HG02571 (cell line): Measurements from ENCODE around the gene TMEM62.

Experiments
- ATAC-seq: cut with Tn5 transposase; IDR thresholded peaks from one replicate; pipeline ENCODE4 v1.9.1; 2021; ENCODE audit warnings: mild to moderate bottlenecking, moderate library complexity; ENCODE audit not compliant: unreplicated experiment

Gene TMEM62

GRCh38 chr15:43226436-43227305 is 93.3 kb downstream of the TMEM62 start:
- ATAC-seq, result no peak

DNA sequence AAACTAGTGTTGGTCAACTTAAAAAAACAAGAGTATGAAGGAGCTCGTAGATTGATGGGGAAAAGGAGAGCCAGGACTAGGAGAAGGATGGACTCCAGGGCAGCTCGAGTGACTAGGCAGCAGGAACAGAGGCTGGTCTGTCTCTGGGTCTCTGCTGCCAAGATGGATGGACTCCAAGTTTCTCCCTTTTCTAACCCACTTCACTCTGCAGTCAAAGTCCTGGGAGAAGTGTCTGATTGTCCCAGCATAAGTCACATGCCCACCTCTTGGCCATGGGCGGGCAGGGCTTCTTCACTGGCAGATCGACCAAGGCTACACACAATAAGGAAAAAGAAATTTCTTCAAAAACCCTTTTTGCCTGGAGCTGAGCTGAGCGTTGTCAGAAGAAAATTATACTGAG is 96.6 kb downstream of the TMEM62 start:
- no peak for ATAC-seq

DNA sequence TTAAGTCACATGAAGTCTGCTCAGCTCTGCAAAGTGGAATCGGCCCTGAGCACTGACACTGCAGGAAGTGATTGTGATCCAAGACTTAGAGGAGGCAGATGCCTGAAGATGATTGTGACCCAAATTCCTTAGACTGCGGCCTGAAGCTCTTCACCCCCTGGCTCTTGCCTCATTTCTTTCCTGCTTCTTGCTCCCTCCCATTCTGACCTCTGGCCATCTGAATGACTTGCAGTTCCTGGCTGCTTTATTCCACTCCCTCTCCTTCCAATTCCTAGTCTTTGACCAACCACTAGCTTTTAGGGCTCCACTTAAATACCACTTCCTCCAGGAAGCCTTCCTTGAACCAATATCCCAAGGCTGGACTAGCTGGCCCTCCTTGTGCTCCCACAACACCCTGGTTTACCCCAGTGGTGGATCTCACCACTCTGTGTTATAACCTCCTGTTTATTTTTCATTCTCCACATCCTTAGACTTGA is 97.3 kb downstream of the TMEM62 start:
- ATAC-seq, result no peak

DNA sequence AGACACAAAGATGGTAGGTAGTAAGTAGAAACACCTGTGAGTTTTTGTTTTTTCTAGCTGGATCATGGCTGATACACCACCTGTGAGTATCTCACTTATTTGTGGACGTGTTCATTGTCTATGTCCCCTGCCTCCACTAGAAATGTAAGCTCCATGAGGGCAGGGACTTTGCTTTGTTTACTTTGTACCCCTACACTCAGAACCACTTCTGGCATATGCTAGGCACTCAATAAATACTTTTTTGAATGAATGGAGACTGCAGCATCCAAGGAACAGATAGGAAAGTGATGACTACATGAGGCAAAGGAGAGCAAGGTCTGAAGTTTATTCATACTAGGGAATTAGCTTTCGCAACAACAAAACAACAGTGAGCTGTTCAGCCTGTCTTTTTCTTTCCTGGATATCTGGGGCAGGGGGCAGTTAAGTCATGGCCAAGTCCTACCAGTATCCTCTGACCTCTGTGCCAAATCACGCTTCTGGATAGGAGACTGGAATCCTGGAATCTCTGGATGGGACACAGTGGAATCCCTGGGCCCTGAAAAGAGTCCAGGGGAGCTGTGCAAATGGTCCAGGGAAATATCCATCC is 99.0 kb downstream of the TMEM62 start:
- no peak for ATAC-seq
